Osteocyte (in vitro differentiated cells): ENCODE results near the gene PET100. TPM values are rescaled to one million over a fixed set of nuclear protein-coding genes. Genes with fewer than 3 reads are reported as not detected.

ENCODE experiments used
- DNase-seq: peaks from one replicate; pipeline ENCODE4 v3.0.0; 2021; ENCODE audit warnings: mixed read lengths; ENCODE audit not compliant: unreplicated experiment; ENCODE audit errors: extremely low spot score
- H3K27ac Mint-ChIP-seq: one replicate; pipeline ENCODE4 v1.8.0; 2021; ENCODE audit warnings: mild to moderate bottlenecking, mixed read lengths; ENCODE audit not compliant: unreplicated experiment
- H3K27me3 Mint-ChIP-seq: one replicate; pipeline ENCODE4 v1.8.0; 2021; ENCODE audit warnings: mixed read lengths; ENCODE audit not compliant: unreplicated experiment
- H3K36me3 Mint-ChIP-seq: one replicate; pipeline ENCODE4 v1.8.0; 2021; ENCODE audit warnings: mixed read lengths; ENCODE audit not compliant: unreplicated experiment
- H3K4me1 Mint-ChIP-seq: one replicate; pipeline ENCODE4 v1.8.0; 2021; ENCODE audit warnings: mixed read lengths; ENCODE audit not compliant: unreplicated experiment
- H3K4me3 Mint-ChIP-seq: one replicate; pipeline ENCODE4 v1.8.0; 2021; ENCODE audit warnings: mild to moderate bottlenecking, moderate library complexity, mixed read lengths; ENCODE audit not compliant: unreplicated experiment
- H3K9me3 Mint-ChIP-seq: one replicate; pipeline ENCODE4 v1.8.0; 2021; ENCODE audit warnings: mixed read lengths; ENCODE audit not compliant: unreplicated experiment
- total RNA-seq: library from RNA; stranded (reverse); gene quantifications from 2 replicates; pipeline ENCODE4 v1.2.1, GENCODE V29; 2021
- TF ChIP-seq, protein P1 (sequence below): fragments of 200-600 bp; sonication (generic); IDR thresholded peaks from 2 replicates; pipeline ENCODE4 v1.5.0; 2021; ENCODE audit warnings: antibody characterized with exemption, mild to moderate bottlenecking, moderate library complexity

The PET100 gene
- total RNA-seq, 1 donor from 2014 or later, result 122 TPM

DNA sequence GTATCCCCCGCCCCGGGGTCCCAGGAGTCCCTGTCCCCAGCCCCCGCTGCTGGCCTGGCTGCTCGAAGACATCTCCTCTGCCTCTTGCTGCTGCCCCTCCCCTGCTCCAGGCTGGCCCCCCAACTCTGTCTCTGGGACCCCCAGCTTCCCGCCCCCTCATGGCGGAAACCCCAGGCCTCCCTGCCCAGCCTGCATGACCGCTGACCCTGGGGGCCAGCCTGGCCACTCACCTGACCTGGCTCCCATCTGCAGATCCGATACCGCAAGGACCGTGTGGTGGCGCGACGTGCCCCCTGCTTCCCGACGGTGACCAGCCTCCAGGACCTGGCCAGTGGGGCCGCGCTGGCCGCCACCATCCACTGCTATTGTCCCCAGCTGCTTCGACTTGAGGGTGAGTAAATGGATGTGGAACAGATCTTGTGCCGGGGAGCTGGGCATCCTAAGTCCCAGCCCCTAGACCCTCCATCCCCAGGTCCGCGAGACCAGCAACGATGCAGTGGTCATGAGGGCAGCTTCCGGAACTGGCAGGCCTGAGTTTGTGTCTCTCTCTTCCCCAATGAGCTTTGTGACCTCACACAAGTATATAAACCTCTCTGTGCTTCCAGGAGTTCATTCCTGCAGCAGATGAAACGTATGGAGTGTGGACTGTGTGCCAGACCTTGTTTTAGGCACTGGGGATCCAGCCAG is 21.6 kb upstream of the PET100 start:
- Mint-ChIP-seq H3K36me3 (no peaks in the 10 kb centered on the region), H3K27me3 (no peaks in the 10 kb centered on the region), H3K4me3 (no peak overlapping the region), H3K9me3 (no peaks in the 10 kb centered on the region), H3K4me1 (no peaks in the 10 kb centered on the region), H3K27ac (no peak overlapping the region)
- no peak for DNase-seq
- TF ChIP-seq, protein P1, sequence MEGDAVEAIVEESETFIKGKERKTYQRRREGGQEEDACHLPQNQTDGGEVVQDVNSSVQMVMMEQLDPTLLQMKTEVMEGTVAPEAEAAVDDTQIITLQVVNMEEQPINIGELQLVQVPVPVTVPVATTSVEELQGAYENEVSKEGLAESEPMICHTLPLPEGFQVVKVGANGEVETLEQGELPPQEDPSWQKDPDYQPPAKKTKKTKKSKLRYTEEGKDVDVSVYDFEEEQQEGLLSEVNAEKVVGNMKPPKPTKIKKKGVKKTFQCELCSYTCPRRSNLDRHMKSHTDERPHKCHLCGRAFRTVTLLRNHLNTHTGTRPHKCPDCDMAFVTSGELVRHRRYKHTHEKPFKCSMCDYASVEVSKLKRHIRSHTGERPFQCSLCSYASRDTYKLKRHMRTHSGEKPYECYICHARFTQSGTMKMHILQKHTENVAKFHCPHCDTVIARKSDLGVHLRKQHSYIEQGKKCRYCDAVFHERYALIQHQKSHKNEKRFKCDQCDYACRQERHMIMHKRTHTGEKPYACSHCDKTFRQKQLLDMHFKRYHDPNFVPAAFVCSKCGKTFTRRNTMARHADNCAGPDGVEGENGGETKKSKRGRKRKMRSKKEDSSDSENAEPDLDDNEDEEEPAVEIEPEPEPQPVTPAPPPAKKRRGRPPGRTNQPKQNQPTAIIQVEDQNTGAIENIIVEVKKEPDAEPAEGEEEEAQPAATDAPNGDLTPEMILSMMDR, result no peak

DNA sequence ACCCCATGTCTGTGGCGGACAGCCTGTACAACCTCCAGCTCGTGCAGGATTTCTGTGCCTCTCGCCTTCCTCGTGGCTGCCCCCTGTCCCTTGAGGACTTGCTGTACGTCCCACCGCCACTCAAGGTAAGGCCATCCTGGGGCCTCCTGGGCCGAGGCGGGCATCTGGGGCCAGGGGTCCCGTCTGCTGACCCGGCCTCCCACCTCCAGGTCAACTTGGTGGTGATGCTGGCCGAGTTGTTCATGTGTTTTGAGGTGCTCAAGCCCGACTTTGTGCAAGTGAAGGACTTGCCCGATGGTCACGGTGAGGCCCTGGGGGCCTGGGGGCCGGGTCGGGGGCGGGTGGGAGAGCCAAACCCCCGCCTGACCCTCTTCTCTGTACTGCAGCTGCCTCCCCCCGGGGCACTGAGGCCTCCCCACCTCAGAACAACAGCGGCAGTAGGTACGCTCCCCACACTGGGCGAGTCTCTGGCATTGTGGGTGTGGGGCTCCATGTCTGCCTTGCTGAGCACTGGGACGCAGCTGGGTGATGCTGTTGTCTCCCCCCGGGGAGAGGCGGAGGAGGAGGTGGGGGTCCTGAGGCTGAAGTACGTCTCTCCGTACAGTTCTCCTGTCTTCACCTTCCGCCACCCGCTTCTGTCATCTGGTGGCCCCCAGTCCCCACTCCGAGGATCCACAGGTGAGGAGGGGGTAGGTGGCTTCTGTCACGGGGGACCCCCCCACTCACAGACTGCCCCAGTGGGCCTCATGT is 18.9 kb upstream of the PET100 start:
- TF ChIP-seq, protein P1, result no peak
- H3K9me3 Mint-ChIP-seq, result no peaks in the 10 kb centered on the region
- no peak for DNase-seq
- no peaks in the 10 kb centered on the region for H3K27me3 Mint-ChIP-seq
- H3K4me3 Mint-ChIP-seq, result no peak overlapping the region
- no peaks in the 10 kb centered on the region for H3K36me3 Mint-ChIP-seq
- H3K4me1 Mint-ChIP-seq, result no peaks in the 10 kb centered on the region
- H3K27ac Mint-ChIP-seq, result no peak overlapping the region

DNA sequence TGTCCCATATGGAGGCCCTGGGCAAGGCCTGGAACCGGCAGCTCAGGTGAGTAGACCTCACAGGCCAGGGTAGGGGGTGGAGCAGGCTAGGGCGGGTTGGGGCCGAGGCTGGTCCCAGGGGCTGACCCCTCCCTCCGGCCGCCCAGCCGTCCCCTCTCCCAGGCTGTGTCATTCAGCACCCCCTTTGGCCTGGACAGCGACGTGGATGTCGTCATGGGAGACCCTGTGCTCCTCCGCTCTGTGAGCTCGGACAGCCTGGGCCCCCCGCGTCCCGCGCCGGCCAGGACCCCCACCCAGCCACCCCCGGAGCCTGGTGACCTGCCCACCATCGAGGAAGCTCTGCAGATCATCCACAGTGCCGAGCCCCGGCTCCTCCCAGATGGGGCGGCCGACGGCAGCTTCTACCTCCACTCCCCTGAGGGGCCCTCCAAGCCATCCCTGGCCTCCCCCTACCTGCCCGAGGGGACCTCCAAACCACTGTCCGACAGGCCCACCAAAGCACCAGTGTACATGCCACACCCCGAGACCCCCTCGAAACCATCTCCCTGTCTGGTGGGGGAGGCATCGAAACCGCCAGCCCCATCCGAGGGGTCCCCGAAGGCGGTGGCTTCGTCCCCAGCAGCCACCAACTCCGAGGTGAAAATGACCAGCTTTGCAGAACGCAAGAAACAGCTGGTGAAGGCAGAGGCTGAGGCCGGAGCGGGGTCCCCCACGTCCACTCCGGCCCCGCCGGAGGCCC is 17.9 kb upstream of the PET100 start:
- H3K9me3 Mint-ChIP-seq, result no peaks in the 10 kb centered on the region
- no peaks in the 10 kb centered on the region for H3K27me3 Mint-ChIP-seq
- DNase-seq, result no peak
- H3K27ac Mint-ChIP-seq, result no peak overlapping the region
- TF ChIP-seq, protein P1, result no peak
- H3K4me1 Mint-ChIP-seq, result no peaks in the 10 kb centered on the region
- no peaks in the 10 kb centered on the region for H3K36me3 Mint-ChIP-seq
- H3K4me3 Mint-ChIP-seq, result no peak overlapping the region

DNA sequence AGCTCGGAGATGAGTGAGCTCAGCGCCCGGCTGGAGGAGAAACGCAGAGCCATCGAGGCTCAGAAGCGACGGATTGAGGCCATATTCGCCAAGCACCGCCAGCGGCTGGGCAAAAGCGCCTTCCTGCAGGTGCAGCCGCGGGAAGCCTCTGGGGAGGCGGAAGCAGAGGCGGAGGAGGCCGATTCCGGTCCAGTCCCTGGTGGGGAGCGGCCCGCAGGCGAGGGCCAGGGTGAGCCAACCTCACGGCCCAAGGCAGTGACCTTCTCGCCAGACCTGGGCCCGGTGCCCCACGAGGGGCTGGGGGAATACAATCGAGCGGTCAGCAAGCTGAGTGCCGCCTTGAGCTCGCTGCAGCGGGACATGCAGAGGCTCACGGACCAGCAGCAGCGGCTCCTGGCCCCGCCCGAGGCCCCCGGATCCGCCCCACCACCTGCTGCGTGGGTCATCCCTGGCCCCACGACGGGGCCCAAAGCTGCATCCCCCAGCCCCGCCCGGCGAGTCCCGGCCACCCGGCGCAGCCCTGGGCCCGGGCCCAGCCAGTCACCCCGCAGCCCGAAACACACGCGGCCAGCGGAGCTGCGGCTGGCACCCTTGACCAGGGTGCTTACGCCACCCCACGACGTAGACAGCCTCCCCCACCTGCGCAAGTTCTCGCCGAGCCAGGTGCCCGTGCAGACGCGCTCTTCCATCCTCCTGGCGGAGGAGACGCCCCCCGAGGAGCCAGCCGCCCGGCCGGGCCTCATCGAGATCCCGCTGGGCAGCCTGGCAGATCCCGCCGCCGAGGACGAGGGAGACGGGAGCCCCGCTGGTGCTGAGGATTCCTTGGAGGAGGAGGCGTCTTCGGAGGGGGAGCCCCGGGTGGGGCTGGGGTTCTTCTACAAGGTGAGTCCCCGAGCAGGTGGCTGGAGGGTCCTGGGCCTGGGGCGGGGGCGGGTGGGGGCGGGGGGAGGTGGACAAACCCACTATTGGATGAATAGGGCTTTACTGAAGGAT is 17.0 kb upstream of the PET100 start:
- DNase-seq, result no peak
- no peak overlapping the region for H3K4me3 Mint-ChIP-seq
- H3K36me3 Mint-ChIP-seq, result no peaks in the 10 kb centered on the region
- no peaks in the 10 kb centered on the region for H3K4me1 Mint-ChIP-seq
- TF ChIP-seq, protein P1, result no peak
- no peaks in the 10 kb centered on the region for H3K27me3 Mint-ChIP-seq
- H3K27ac Mint-ChIP-seq, result no peak overlapping the region
- H3K9me3 Mint-ChIP-seq, result no peaks in the 10 kb centered on the region
